Neutrophil (primary cell): Measurements from ENCODE around the gene NPHP4.

Experiments
- H3K27ac ChIP-seq: fragments of 200-600 bp; sonication (generic); 2 replicates; pipeline ENCODE4 v1.5.1; 2016; ENCODE audit warnings: mild to moderate bottlenecking, moderate library complexity
- H3K27me3 ChIP-seq: fragments of 200-600 bp; sonication (generic); 2 replicates; pipeline ENCODE4 v1.6.0; 2016; ENCODE audit warnings: mild to moderate bottlenecking
- H3K36me3 ChIP-seq: fragments of 200-600 bp; sonication (generic); 2 replicates; pipeline ENCODE4 v1.5.1; 2017
- H3K4me1 ChIP-seq, 2 experiments: fragments of 200-600 bp in 1 of 2; sonication (generic) in 1 of 2; 1 replicate in 1 of 2; 2 replicates in 1 of 2; pipeline versions ENCODE4 v1.5.1 to v1.6.1; 2013 to 2016; ENCODE audit warnings: low read depth in 1 of 2, low read length in 1 of 2, mild to moderate bottlenecking in 1 of 2, moderate library complexity in 1 of 2; ENCODE audit not compliant: control insufficient read depth in 1 of 2, insufficient read depth in 1 of 2
- H3K4me3 ChIP-seq, 2 experiments: fragments of 200-600 bp in 1 of 2; sonication (generic) in 1 of 2; 1 replicate in 1 of 2; 2 replicates in 1 of 2; pipeline ENCODE4 v1.5.1; 2013 to 2016; ENCODE audit warnings: low read depth in 1 of 2, low read length in 1 of 2, mild to moderate bottlenecking in 1 of 2, moderate library complexity in 1 of 2
- H3K9me3 ChIP-seq: fragments of 200-600 bp; sonication (generic); 2 replicates; pipeline ENCODE4 v1.5.1; 2016
- TF ChIP-seq, protein P1 (sequence below): fragments of 200-600 bp; sonication (generic); IDR thresholded peaks from 2 replicates; pipeline ENCODE4 v1.5.1; 2016; ENCODE audit warnings: antibody characterized with exemption

NPHP4 gene

DNA sequence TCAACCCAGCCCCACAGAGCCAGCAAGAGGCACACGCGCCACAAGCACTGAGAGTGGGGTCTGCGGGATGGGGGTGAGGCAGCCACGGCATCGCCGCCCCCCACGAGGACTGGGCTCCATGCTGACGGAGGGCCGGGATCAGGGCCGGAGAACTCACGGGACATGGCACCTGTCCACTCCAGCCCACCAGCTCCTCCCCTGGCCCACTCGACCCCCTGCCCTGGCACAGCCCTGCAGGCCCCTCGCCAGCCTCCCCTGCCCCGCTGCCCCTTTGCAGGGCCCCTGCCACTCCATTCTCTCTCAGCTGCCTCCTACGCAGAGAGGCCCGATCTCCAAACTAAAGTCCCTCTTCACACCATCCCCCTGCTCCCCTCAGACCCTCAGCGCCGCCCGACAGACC lies 134.0 kb downstream of the NPHP4 start:
- H3K27me3 ChIP-seq = no peaks in the 10 kb centered on the region
- no peaks in the 10 kb centered on the region for H3K9me3 ChIP-seq
- peaks cover 10% of the 10 kb centered on the region for H3K36me3 ChIP-seq
- H3K4me3 ChIP-seq = no peak overlapping the region
- no peak overlapping the region for H3K27ac ChIP-seq
- TF ChIP-seq, protein P1, sequence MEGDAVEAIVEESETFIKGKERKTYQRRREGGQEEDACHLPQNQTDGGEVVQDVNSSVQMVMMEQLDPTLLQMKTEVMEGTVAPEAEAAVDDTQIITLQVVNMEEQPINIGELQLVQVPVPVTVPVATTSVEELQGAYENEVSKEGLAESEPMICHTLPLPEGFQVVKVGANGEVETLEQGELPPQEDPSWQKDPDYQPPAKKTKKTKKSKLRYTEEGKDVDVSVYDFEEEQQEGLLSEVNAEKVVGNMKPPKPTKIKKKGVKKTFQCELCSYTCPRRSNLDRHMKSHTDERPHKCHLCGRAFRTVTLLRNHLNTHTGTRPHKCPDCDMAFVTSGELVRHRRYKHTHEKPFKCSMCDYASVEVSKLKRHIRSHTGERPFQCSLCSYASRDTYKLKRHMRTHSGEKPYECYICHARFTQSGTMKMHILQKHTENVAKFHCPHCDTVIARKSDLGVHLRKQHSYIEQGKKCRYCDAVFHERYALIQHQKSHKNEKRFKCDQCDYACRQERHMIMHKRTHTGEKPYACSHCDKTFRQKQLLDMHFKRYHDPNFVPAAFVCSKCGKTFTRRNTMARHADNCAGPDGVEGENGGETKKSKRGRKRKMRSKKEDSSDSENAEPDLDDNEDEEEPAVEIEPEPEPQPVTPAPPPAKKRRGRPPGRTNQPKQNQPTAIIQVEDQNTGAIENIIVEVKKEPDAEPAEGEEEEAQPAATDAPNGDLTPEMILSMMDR = no peak
- no peaks in the 10 kb centered on the region for H3K4me1 ChIP-seq

GRCh38 chr1:5857508-5858090 lies 134.6 kb downstream of the NPHP4 start:
- Histone ChIP-seq H3K27me3 (no peaks in the 10 kb centered on the region), H3K4me1 (no peaks in the 10 kb centered on the region), H3K4me3 (no peak overlapping the region), H3K27ac (no peak overlapping the region), H3K36me3 (peaks cover 5% of the 10 kb centered on the region), H3K9me3 (no peaks in the 10 kb centered on the region)
- TF ChIP-seq, protein P1 = no peak

DNA sequence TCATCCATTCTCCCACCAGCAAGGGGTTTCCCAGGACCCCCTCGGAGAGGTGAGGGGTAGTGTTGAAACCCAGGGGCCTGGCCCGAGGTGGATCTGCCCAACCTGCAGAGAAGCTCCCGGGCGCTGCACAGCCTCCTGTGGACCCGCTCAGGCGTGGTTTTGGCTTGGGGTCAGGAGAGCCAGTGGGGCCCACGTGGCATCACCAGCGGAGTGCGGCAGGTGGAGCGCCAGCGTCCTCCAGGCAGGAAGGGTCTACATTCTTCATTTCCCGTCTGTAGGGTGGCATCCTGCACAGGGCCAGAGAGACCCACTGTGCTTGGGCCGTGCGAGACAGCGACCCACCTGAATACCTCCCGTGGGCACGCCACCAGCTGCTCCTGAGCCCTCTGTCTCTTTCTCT lies 135.2 kb downstream of the NPHP4 start:
- Histone ChIP-seq H3K4me3 (no peak overlapping the region), H3K27me3 (no peaks in the 10 kb centered on the region), H3K9me3 (no peaks in the 10 kb centered on the region), H3K27ac (no peak overlapping the region), H3K36me3 (peaks cover 5% of the 10 kb centered on the region), H3K4me1 (no peaks in the 10 kb centered on the region)
- TF ChIP-seq, protein P1 = no peak

- no peak overlapping the region for H3K4me3 ChIP-seq
- no peak overlapping the region for H3K27ac ChIP-seq
- TF ChIP-seq, protein P1 = no peak
- no peaks in the 10 kb centered on the region for H3K9me3 ChIP-seq
- no peaks in the 10 kb centered on the region for H3K36me3 ChIP-seq
- no peaks in the 10 kb centered on the region for H3K27me3 ChIP-seq
- no peaks in the 10 kb centered on the region for H3K4me1 ChIP-seq
Observed at GRCh38 chr1:5856246-5856815, 135.9 kb downstream of the NPHP4 start.

- no peaks in the 10 kb centered on the region for H3K4me1 ChIP-seq
- no peaks in the 10 kb centered on the region for H3K27me3 ChIP-seq
- no peak overlapping the region for H3K27ac ChIP-seq
- no peaks in the 10 kb centered on the region for H3K36me3 ChIP-seq
- no peak overlapping the region for H3K4me3 ChIP-seq
- H3K9me3 ChIP-seq = no peaks in the 10 kb centered on the region
- TF ChIP-seq, protein P1 = no peak
Observed at GRCh38 chr1:5855196-5855897, 136.9 kb downstream of the NPHP4 start.
